GM18858 (cell line): Measurements from ENCODE around the gene NRF1.
"Not testable (repeated sequence)": the region's sequence is repeated elsewhere in the genome, so short reads cannot be mapped to it uniquely, and the experiment has no call there.

ENCODE experiments used
- ATAC-seq: cut with Tn5 transposase; IDR thresholded peaks from one replicate; pipeline ENCODE4 v1.9.1; 2021; ENCODE audit not compliant: unreplicated experiment

Gene NRF1

DNA sequence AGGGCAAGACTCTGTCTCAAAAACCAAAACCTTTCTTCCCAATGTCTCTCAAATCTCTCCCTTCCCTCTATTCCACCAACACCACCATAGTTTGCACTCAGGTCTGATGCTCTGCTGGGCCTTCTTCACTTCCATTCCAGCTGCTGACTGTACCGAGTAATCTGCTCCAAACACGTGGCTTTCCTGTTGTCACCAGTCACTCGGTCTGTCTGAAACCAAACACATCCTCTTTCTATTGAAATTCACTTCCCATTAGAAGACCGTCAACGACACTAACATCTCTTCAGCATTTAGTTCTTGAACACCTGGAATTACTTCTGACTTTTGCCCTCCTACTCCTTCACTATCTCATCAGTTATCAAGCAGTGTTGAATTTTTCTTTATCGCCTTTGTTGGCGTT lies 4.7 kb upstream of the NRF1 start:
- ATAC-seq = no peak

DNA sequence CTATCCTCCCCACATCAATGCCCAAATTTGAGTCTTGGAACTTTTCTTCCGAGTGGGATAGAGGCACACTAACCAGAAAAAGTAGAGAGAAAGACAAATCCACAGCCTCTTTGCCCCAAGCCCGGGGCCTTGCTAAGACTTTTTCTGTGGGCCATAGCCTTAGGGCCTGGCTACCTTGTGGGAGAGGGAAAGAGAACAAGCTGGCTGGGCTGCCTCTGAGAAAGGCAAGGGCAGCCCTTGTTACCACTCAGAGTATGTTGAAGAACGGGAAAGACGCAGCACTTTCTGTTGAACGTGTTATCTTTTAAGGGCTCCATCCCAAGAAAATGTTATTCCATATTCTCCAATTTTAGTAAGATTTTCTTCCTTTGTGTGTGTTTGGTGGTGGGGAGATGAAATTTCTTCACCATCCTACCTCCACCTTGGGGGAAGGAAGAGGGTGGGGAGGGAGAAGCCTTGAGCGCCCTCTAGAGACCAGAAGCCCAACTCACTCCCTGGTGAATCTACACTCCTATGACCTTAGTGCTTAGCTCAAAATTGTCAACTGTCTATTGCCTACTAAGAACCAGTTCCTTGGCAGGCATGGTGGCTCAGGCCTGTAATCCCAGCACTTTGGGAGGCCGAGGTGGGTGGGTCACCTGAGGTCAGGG lies 3.9 kb upstream of the NRF1 start:
- no peak for ATAC-seq

DNA sequence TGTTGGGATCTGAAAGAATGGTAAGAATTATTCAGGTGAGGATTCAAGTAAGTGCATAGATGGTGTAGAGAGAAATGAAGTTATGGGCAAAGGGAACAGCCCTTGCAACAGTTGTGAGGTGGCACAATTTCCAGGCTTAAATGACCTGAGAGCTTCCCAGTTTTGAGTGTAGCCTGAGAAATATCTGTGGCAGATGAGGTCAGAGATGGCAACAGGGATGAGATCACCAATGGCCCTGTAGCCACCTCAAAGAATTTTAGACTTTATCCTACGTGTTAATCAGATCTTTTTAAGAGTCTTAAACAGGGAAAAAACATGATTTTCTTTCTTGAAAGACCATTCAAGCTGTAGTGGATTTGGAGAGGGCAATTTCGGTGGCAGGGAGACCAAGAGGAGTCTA lies 1.9 kb upstream of the NRF1 start:
- no peak for ATAC-seq

DNA sequence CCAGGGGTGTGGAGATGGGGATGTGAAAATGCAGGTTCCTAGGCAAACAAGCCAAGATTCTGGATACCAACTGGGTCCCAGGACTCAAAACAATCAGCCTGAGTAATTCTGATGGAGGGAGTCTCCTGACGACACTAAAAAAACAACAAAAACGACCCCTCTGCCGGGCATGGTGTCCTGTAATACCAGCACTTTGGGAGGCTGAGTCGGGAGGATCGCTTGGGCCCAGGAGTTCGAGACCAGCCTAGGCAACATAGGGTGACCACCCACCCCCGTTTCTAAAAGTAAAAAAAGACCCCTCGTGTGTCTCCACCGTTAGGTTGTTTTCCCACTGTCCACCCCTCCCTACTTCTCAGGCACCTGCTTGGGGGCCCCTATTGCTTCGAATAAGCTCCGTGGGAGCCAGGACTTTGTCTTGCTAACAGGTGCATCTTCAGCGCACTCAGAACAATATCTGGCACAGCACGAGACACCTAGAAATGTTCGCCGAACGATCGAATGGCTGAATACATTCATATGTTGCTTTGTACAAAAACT lies 743 bp upstream of the NRF1 start:
- no peak for ATAC-seq

DNA sequence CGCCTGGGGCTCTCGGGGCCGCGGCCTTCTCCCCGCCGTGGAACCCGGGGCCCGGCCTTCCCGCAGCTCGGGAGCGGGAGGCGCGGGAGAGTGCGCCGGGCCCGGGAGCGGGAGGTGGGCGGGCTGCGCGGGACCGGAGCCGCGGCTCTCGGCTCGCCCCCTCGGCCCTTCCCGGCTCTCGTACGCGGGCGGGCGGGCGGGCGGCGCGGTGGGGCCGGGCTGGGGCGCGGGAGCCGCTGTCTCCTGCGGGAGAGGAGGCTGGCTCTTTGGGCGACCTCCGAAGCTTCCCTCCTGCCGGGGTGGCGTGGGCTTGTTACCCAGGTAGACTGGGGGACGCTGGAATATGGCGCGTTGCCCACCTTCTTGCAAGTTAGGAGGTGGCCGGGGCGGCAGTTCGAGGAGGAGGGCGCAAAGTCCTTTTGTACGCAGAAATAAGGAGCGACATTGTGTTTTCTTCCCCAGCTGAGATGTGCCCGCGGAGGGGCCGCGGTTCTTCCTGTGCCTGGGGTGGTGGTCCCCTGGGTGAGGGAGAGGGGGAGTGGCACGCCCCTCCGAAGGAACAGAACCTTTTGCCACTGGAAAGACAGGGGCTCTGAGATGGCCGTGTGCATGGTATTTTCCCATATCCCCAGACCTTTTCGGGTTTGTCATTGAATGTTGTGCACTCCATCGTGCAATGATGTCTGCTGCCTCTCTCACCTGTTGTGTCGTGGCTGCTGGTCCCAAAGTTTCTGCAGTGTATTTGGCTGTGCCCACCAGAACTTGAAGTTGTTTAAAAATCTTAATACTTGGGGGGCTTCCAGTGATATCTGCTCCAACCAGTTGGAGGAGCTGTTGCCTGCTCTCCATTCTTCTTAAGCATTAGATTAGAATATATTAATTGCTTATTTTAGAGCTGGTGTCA lies 844 bp downstream of the NRF1 start:
- no peak for ATAC-seq

DNA sequence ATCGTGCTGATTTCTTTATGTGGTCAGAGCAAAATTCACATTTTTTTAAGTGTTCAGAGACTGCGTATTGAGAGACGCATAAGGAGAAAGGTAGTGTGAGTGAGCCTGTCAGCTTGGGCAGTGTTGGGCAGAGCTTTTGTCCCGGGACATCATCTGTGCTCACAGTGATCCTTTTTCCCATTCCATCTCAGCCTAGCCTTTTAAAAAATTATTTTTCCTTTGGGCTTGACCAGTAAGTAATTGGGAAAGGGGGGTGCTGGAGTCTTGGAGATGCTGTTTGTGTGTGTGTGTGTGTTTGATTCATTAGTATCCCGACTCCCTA lies 1.5 kb downstream of the NRF1 start:
- no peak for ATAC-seq

DNA sequence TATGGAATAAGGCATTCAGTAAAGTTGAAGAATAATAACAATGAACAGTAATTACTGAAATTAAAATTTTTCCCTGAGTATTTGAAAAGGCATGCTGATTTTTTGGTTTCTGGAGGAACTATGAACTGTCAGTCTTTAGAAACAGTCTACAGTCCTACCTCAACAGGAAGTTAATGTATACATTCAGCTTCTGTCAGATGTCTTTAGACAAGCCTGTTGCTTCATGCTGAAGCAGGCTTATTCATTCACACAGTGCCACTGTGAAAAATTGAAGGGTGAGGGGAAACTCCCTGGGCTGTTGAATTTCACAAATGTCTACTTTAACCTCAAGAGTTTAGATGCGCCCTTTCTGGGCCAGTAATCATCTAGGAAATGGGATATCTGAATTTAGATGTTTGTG lies 3.5 kb downstream of the NRF1 start:
- peak; percentile 61 for ATAC-seq

DNA sequence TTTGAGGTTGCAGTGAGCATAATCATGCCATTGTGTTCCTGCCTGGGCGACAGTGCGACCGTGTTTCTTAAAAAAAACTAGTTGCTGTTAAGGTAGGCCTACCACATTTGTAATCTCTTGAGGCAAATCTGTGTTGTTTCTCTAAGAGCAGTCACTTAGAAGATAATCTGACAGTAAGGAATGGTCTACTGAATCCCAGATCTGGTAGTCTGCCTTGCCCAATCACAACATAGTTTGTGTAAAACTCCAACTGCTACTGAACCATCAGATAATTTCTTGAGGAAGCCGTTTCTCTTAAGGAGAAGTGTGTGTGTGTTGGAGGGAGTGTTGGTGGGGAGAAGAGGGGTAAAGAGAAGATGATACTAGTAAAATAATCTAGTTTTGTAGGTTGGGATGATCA lies 5.0 kb downstream of the NRF1 start:
- ATAC-seq = no peak

DNA sequence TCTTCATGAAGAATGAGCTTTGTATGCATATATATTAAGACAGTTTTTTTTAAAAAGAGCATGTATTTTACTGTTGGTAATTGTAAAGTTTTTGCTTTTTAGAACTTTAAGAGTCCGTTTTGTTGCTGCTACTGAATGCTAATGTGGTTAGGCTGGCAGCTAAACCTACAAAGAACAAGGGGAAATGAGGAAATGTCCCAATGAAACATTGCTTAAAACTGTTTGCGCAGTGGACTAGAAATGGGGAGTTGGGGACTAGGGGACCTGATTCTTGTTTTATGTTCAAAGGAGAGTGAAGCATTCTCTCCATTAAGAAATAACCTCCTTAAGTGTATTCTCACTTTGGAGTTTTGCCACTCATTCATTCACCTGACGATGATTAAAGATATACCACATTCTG lies 5.7 kb downstream of the NRF1 start:
- ATAC-seq = no peak

DNA sequence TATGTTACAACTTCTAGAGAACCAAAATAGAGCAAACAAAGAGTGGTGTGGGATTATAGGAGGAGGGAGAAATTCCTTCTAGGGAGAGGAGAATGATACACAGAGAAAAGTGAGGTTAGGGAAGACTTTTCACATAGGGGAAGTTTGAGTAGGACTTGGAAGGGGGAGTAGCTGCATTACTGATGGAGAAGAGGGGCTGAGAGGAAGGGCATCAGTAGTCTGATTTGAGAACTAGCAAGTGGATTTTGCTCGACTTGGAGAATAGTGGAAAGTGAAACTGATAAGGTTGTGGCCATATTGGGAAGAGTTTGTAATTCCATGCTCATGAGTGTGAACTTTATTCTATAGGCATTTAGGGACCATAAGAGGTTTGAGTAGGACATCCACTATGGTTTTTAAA lies 6.1 kb downstream of the NRF1 start:
- no peak for ATAC-seq

DNA sequence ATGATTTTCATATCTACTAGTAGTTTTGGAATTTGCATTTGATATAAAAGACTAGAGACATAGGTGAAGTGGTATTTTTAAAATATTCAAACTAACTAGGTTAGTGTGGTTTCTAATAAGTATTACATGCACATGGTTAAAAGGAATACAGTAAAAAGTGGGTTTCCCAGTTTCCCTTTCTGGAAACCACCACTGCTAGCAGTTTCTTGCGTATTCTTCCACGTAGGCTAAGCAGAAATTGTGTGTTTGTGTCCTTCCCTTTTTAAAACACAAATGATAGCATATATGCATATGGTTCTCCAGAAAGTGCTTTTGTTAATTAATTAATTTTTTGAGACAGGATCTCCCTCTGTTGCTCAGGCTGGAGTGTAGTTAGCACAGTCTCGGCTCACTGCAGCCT lies 15.4 kb downstream of the NRF1 start:
- no peak for ATAC-seq

DNA sequence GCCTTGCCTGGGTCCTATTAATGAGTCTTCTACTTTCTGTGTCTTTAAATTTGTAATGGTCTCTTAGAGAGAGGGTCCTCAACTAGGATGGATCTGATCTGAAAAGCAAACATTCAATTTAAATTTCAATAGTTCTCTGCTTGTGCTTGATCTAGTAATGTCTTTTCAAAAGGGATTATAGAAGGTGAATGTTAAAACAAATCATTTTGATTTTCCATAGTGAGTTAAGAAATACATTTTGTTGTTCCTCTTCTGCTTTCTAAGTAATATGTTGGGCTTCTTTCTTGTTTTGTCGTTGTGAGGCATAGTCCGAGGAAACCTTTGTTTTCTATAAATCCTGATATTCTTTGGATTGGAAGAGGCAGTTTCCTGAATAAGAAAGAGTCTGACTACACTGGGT lies 18.8 kb downstream of the NRF1 start:
- ATAC-seq = no peak

DNA sequence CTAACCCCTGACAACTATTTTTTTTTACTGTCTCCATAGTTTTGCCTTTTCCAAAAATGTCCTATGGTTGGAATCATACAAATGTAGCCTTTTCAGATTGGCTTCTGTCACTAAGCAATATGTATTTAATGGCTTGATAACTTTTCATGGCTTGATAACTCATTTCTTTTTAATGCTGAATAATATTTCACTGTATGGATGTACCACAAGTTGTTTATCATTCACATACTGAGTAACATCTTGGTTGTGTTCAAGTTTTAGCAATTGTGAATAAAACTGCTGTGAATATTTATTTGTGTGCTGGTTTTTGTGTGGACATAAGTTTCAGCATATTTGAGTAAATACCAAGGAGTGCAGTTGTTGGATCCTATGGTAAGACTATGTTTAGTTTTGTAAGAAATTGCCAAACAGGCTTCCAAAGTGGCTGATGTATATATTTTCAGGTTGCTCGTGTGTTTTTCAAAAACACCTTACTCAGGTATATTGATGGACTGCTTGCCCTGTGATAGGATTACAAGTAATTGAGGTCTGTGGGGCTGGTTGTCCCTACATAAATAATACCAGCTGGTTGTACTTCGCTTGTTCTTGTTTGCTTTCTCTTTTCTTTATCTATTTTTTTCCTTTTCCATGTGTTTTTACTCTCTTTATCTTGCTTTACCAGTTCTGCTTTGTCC lies 23.0 kb downstream of the NRF1 start:
- no peak for ATAC-seq

DNA sequence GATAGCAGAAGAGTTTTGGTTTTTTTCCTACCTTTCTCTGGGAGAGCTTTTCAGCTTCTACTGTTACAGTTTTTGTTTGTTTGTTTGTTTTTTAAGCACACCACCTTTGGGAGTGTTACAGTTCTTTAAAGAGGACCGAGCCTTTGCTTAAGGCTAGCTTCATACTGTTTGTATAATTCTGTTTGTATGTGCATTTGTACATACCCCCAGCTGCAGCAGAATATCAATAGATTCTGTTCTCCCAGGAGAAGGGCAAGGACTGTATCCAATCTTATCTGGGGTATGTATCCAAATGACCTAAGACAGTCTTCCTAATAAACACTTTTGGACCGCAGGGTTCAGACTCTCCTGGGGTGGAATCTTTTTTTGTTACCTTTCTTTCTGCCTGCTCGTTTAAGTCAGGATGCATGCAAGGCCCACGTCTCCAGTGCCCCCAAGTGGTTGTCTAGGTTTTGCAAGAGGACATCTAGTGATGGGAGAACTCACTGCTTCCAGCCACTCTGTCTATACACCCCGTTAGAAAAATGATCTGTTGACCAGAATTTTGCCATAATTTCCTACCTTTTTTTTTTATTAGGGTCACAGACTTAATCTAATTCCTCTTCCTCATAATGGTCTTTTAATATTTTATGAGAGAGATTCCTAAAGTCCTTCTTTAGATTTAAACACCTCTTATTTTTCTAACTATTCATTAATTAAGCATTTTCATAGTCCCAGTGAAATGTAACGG lies 23.9 kb downstream of the NRF1 start:
- peak; percentile 83 for ATAC-seq

DNA sequence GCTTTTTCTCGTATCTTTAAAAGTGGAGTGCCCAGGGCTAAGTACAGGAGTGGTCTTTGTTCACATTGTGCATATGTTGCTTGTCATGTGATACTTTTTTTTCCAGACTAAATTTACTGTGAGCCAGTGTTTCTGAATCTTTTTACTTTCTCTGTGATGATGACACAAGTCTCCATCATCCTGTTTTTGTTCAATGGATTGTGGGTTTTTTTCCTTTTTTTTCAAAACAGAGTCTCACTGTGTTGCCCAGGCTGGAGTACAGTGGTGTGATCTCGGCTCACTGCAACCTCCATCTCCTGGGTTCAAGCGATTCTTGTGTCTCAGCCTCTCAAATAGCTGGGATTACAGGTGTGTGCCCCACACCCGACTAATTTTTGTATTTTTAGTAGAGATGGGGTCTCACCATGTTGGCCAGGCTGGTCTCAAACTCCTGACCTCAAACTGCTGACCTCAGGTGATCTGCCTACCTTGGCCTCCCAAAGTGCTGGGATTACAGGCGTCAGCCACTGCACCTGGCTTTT lies 24.6 kb downstream of the NRF1 start:
- not testable (repeated sequence) for ATAC-seq

DNA sequence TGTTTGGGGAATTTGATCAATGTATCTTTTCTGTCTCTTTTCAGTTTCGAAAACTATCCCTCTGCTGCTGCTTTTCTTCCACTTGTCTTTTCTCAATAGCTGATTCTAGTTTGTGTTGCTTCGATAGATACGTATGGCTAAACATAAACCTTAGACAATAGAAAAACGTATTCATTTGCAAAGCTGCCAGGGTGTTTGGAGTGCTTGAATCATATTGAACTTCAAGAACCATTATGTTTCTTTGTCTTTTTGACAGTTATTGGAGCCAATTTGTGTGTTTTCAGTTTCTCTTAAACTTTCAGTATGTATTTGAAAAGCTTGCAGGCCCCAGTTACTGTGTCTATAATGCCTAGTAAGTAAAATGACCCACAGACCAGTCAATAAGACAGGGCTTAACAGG lies 25.1 kb downstream of the NRF1 start:
- no peak for ATAC-seq

DNA sequence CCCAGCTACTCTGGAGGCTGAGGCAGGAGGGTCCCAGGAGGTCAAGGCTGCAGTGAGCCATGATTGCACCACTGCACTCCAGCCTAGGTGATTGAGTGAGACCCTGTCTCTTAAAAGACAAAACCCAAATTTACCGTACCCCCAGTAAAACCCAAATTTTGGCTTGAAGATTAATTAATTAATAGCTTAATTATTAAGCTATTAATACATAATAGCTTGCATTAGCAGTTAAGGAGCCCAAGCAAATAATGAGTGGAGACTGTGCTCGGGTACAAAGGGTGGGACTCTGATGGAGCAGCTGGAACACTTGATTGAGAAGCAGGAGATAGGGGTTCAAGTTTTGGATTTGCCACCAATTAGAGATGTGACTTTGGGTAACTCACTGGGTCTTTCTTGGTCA lies 28.9 kb downstream of the NRF1 start:
- no peak for ATAC-seq

DNA sequence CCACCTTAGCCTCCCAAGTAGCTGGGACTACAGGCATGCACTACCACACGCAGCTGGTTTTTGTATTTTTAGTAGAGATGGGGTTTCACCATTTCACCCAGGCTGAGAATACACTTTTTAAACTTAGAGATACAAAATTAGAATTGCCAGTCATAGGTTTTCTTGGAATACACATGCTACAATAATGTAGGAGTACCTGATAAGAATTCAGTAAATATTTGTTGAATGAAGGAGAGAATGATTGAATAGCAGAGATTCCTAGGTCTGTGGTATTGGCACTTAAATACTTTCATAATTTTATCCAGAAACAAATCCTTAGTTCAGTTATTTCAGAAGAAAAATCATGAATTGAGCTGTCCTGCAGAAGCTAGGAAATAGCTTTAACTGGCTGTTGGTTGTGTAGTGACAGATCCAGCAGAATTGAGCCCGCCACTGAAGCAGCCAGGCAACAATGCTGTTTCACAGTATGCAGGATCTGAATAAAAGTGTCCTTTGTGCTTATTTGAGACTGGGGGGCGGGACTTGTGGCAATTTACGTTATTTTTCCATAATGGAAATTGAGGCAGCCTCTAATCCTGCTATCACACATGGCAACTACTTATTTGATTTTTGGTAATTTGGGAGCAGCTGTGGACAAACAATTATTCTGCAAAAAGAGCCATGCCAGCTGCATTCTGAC lies 31.5 kb downstream of the NRF1 start:
- no peak for ATAC-seq

DNA sequence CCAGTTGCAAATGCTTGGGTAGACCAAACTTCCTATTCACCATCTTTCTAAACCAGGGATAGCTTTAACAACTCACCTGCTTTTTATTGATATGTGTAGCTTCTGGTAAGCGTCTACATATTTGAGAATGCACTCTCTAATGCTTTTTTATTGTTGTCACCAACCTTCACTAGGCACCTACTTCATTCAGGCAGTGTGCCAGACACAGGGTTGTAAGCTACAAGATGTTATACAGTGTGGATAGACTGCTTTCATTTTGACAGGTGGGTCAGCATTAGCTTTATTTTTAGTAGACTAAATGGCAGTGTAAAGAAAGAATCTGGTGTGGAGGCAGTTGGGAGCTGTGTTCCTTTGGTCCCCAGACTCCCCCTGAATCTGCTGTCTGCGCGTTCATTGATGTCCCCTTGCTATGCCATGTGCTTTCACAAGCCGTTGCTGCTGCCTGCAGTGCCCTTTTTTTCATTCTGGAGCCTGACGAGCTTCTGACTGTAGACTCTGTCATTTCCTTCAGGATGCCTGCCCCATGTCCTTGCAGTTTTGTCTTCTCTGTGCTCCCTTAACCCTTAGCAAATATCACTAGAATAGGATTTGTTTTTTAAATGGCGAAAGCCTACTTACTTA lies 32.1 kb downstream of the NRF1 start:
- no peak for ATAC-seq

DNA sequence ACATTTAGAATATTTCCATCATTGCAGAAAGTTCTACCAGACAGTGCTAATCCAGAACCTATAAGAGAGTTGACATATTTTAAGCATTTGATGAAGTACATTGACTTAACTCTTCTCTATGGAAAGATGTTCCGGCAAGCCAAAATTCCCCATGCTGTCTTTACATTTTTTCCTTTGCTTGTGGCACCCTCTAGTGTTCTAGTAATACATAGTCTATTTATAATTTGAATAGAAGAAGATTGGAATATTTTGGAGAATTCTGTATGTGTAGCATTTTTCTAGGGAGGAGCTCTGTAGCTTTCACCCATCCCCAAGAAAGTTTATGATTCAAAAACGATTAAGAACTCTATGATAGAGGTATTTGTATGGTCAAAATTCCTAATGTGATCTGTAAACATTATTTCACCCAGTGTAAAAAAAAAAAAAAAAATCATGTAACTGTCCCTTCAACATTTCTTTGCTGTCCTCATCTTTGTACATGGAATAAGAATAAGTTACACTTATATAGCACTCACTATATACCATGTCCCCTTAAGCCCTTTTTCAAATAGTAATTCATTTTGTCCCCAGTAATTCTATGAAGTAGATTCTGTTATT lies 33.2 kb downstream of the NRF1 start:
- no peak for ATAC-seq
